ENCODE results near the gene MIEF2. TPM values are rescaled to one million over a fixed set of nuclear protein-coding genes. Genes with fewer than 3 reads are reported as not detected.

Gene MIEF2
- total and polyA plus RNA-seq, 2 donors (not counting 1 experiment from before 2014, with no cell fraction given), result 13.3 to 18.7 TPM

- peaks cover 10 to 16% of the 10 kb centered on the region in 2 donors for H3K4me1 ChIP-seq (ENCODE audit: control insufficient read depth in 2 of 2, insufficient read depth in 2 of 2, low read length in 2 of 2)
- H3K27ac Mint-ChIP-seq, result no peak overlapping the region
- no peaks in the 10 kb centered on the region for H3K9me3 ChIP-seq (ENCODE audit: control extremely low read depth in 1 of 3, control insufficient read depth in 2 of 3, insufficient read depth in 1 of 3, low read length in 2 of 3)
- ATAC-seq (ENCODE audit: low read depth) (no peak), DNase-seq (no peak)
- H3K27me3 Mint-ChIP-seq, result no peaks in the 10 kb centered on the region
- H3K36me3 ChIP-seq (replicated peaks in 1 of 2; ENCODE audit: control extremely low read depth in 1 of 2, control insufficient read depth in 1 of 2, extremely low read depth in 1 of 2, insufficient read depth in 2 of 2, low read length in 1 of 2), result no peaks in the 10 kb centered on the region
- WGBS (ENCODE audit: insufficient coverage), result 97% methylated on average over 3 of the region's 4 CpGs
- POLR2A ChIA-PET, result no interaction called here
- H2AFZ ChIP-seq (ENCODE audit: insufficient read depth, low read depth, low read length, poor library complexity, severe bottlenecking), result no peak overlapping the region
- peaks cover 13% of the 10 kb centered on the region for H3K79me2 ChIP-seq (ENCODE audit: control insufficient read depth, insufficient read depth, low read length)
- no peak overlapping the region for H3K4me3 ChIP-seq (ENCODE audit: control extremely low read depth in 1 of 5, extremely low read depth in 1 of 5, insufficient read depth in 1 of 5, low read depth in 2 of 5, low read length in 4 of 5)
- TF ChIP-seq EZH2 (IDR thresholded peaks at IDR 0.05; ENCODE audit: borderline replicate concordance, insufficient read depth, low read depth, low read length, poor library complexity, severe bottlenecking), result no peak
- no peak for TF ChIP-seq CTCF (IDR thresholded peaks at IDR 0.05)
- intact Hi-C loops (cut with micrococcal nuclease), result no loop called here
- H3K9ac ChIP-seq (ENCODE audit: low read length), result no peak overlapping the region
- H4K20me1 ChIP-seq (ENCODE audit: control insufficient read depth, insufficient read depth, low read length, poor library complexity, severe bottlenecking), result no peaks in the 10 kb centered on the region
- no peak overlapping the region for H3K4me3 Mint-ChIP-seq
- no peaks in the 10 kb centered on the region for H3K9me3 Mint-ChIP-seq (ENCODE audit: insufficient read depth)
- CTCF ChIA-PET, result interaction anchor here (0.7 to 1.2 kb wide), 5 partner anchors 8 to 191 kb away, joined by 3 to 5 read pairs (median 4); no protein-coding TSS in a partner anchor
- H3K27me3 ChIP-seq (replicated peaks in 1 of 4; ENCODE audit: control extremely low read depth in 1 of 4, control insufficient read depth in 3 of 4, insufficient read depth in 4 of 4, low read length in 3 of 4), result no peaks in the 10 kb centered on the region
- peaks cover 10% of the 10 kb centered on the region for H3K4me1 Mint-ChIP-seq
- no peak overlapping the region for H3K4me2 ChIP-seq (replicated peaks; ENCODE audit: low read depth, low read length, poor library complexity, severe bottlenecking)
- no peak overlapping the region for H3K27ac ChIP-seq (ENCODE audit: low read length in 2 of 2)
These were observed 36.4 kb upstream of the MIEF2 start for GRCh38 chr17:18224053-18224386.

- peak overlapping the region in 4 of 5 experiments; percentile 19 to 45 (median 40) for H3K4me3 ChIP-seq (ENCODE audit: control extremely low read depth in 1 of 5, extremely low read depth in 1 of 5, insufficient read depth in 1 of 5, low read depth in 2 of 5, low read length in 4 of 5)
- ChIA-PET CTCF (interaction anchor here (0.9 to 1.2 kb wide), 4 partner anchors 8 to 71 kb away, joined by 3 to 5 read pairs (median 4); no protein-coding TSS in a partner anchor), POLR2A (no interaction called here)
- Mint-ChIP-seq H3K4me1 (peaks cover 10% of the 10 kb centered on the region), H3K27me3 (no peaks in the 10 kb centered on the region), H3K9me3 (ENCODE audit: insufficient read depth) (no peaks in the 10 kb centered on the region), H3K4me3 (peak overlapping the region; percentile 72), H3K27ac (no peak overlapping the region)
- H3K79me2 ChIP-seq (ENCODE audit: control insufficient read depth, insufficient read depth, low read length), result peaks cover 13% of the 10 kb centered on the region
- 68% methylated on average over 20 of the region's 23 CpGs for WGBS (ENCODE audit: insufficient coverage)
- intact Hi-C loops (cut with micrococcal nuclease), result loop anchor here (1.0 kb wide), 4 partner anchors 36 to 91 kb away; partner anchors contain the start of genes ALKBH5, MIEF2 and SMCR8
- peak overlapping the region; percentile 43 for H2AFZ ChIP-seq (ENCODE audit: insufficient read depth, low read depth, low read length, poor library complexity, severe bottlenecking)
- H3K9ac ChIP-seq (ENCODE audit: low read length), result peak overlapping the region; percentile 26
- H3K4me2 ChIP-seq (replicated peaks; ENCODE audit: low read depth, low read length, poor library complexity, severe bottlenecking), result peak overlapping the region; percentile 70
- ATAC-seq (ENCODE audit: low read depth) (no peak), DNase-seq (peak; percentile 30)
- H3K27me3 ChIP-seq (replicated peaks in 1 of 4; ENCODE audit: control extremely low read depth in 1 of 4, control insufficient read depth in 3 of 4, insufficient read depth in 4 of 4, low read length in 3 of 4), result no peaks in the 10 kb centered on the region
- no peak for TF ChIP-seq CTCF (IDR thresholded peaks at IDR 0.05)
- no peak for TF ChIP-seq EZH2 (IDR thresholded peaks at IDR 0.05; ENCODE audit: borderline replicate concordance, insufficient read depth, low read depth, low read length, poor library complexity, severe bottlenecking)
- H3K4me1 ChIP-seq (ENCODE audit: control insufficient read depth in 2 of 2, insufficient read depth in 2 of 2, low read length in 2 of 2), result peaks cover 10 to 16% of the 10 kb centered on the region in 2 donors
- H3K36me3 ChIP-seq (replicated peaks in 1 of 2; ENCODE audit: control extremely low read depth in 1 of 2, control insufficient read depth in 1 of 2, extremely low read depth in 1 of 2, insufficient read depth in 2 of 2, low read length in 1 of 2), result no peaks in the 10 kb centered on the region
- no peaks in the 10 kb centered on the region for H3K9me3 ChIP-seq (ENCODE audit: control extremely low read depth in 1 of 3, control insufficient read depth in 2 of 3, insufficient read depth in 1 of 3, low read length in 2 of 3)
- no peaks in the 10 kb centered on the region for H4K20me1 ChIP-seq (ENCODE audit: control insufficient read depth, insufficient read depth, low read length, poor library complexity, severe bottlenecking)
- no peak overlapping the region for H3K27ac ChIP-seq (ENCODE audit: low read length in 2 of 2)
These were observed 35.9 kb upstream of the MIEF2 start for GRCh38 chr17:18224387-18225120.

Measured in B cell (primary cell).